Kidney (tissue), 14 donors: Measurements from ENCODE around the gene ACOXL. TPM values are rescaled to one million over a fixed set of nuclear protein-coding genes. Genes with fewer than 3 reads are reported as not detected.

Source experiments
- DNase-seq, 5 donors: peaks; one replicate each; pipeline ENCODE4 v3.0.0-alpha.2; 2013 to 2020
- FAIRE-seq: peaks from 2 replicates; lab custom pipeline; 2012; peaks lifted over from hg19 to GRCh38; lab: Jason Lieb, UNC
- H3K27ac ChIP-seq, 2 donors: one replicate each; pipeline ENCODE4 v1.7.0; 2013; ENCODE audit warnings: low read depth in 2 of 2, low read length in 2 of 2, inconsistent platforms in 1 of 2
- H3K27me3 ChIP-seq: one replicate; pipeline ENCODE4 v1.7.1; 2013; ENCODE audit warnings: low read length, inconsistent platforms; ENCODE audit not compliant: control insufficient read depth, insufficient read depth
- H3K36me3 ChIP-seq, 3 donors: one replicate each; pipeline versions ENCODE4 v1.7.0 to v1.7.1; 2013; ENCODE audit warnings: low read length in 3 of 3, control low read depth in 1 of 3, inconsistent platforms in 1 of 3; ENCODE audit not compliant: insufficient read depth in 3 of 3, control insufficient read depth in 2 of 3
- H3K4me1 ChIP-seq, 3 donors: one replicate each; pipeline versions ENCODE4 v1.7.0 to v1.7.1; 2013; ENCODE audit warnings: low read length in 3 of 3, inconsistent platforms in 1 of 3, low read depth in 1 of 3; ENCODE audit not compliant: control insufficient read depth in 2 of 3, insufficient read depth in 2 of 3
- H3K4me3 ChIP-seq, 3 donors: one replicate each; pipeline versions ENCODE4 v1.7.0 to v1.8.1; 2013; ENCODE audit warnings: low read length in 3 of 3, control low read depth in 1 of 3, inconsistent platforms in 1 of 3
- H3K9ac ChIP-seq, 3 donors: one replicate each; pipeline versions ENCODE4 v1.7.0 to v1.7.1; 2013; ENCODE audit warnings: low read length in 3 of 3, control low read depth in 1 of 3, inconsistent platforms in 1 of 3
- H3K9me3 ChIP-seq, 3 donors: one replicate each; pipeline versions ENCODE4 v1.7.0 to v1.7.1; 2013; ENCODE audit warnings: low read length in 3 of 3, control low read depth in 1 of 3, inconsistent platforms in 1 of 3; ENCODE audit not compliant: control insufficient read depth in 2 of 3, insufficient read depth in 1 of 3
- intact Hi-C: fragments of 100-400 bp; cut with DNase I; formaldehyde crosslinking; loops from one replicate; pipeline ENCODE4 v1.11.1; 2022
- polyA plus RNA-seq: library from polyadenylated mRNA; stranded (reverse); fragments of 350-450 nt; fragmentation: Illumina TruSeq; extraction: RNeasy Lipid Tissue Mini Kit (QIAGEN cat#74804); gene quantifications from one replicate; pipeline ENCODE4 v1.2.3, GENCODE V29; 2014; ENCODE audit warnings: low read depth, low replicate concordance; ENCODE audit not compliant: insufficient read depth
- total RNA-seq: library from RNA; stranded (reverse); fragmentation: NEBNext Ultra II Directional; extraction: Animal tissue kit (Norgen Biotek cat#: 25700); gene quantifications from one replicate; pipeline ENCODE4 v1.2.1, GENCODE V29; 2021
- TF ChIP-seq, protein P1 (sequence below): IDR thresholded peaks from 3 replicates; pipeline ENCODE4 v1.5.1; 2012; ENCODE audit warnings: mild to moderate bottlenecking, moderate library complexity, borderline replicate concordance; ENCODE audit not compliant: insufficient read depth; ENCODE audit errors: extremely low read depth
- donor health status: control.
- donor health status: control.
- donor health status: control.
- donor health status: control.
- donor health status: control.
- donor health status: DM: yes; HTN: yes; CAD: no.
- donor health status: Normal renal cell carcinoma (clear cell type).

The ACOXL gene
- total and polyA plus RNA-seq, 2 donors from 2014 or later: 2.0 TPM; not detected in 1

DNA sequence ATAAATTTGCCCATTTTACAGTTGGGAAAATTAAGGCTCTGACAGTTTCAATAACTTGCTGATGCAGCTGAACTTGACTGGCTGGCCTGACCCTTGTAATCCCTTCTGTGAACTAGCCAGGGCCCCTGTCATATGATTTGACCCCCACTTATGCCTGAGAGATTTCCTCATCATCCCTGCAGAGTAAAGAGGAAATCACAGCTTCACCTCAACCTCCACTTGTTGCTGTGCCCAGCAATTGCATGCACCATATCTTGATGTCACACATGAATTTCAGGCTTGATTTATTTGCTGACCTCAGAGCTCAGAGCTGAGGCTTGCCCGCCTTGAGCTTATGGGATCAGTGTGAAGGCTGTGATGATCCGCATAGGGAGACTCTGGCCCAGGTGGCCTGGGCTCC, 108.1 kb downstream of the ACOXL start:
- Histone ChIP-seq H3K9ac (no peak overlapping the region), H3K9me3 (no peaks in the 10 kb centered on the region), H3K27ac (no peak overlapping the region), H3K36me3 (no peaks in the 10 kb centered on the region), H3K4me3 (no peak overlapping the region), H3K27me3 (no peaks in the 10 kb centered on the region), H3K4me1 (no peaks in the 10 kb centered on the region)
- DNase-seq (no peak), FAIRE-seq (no peak)
- TF ChIP-seq, protein P1, sequence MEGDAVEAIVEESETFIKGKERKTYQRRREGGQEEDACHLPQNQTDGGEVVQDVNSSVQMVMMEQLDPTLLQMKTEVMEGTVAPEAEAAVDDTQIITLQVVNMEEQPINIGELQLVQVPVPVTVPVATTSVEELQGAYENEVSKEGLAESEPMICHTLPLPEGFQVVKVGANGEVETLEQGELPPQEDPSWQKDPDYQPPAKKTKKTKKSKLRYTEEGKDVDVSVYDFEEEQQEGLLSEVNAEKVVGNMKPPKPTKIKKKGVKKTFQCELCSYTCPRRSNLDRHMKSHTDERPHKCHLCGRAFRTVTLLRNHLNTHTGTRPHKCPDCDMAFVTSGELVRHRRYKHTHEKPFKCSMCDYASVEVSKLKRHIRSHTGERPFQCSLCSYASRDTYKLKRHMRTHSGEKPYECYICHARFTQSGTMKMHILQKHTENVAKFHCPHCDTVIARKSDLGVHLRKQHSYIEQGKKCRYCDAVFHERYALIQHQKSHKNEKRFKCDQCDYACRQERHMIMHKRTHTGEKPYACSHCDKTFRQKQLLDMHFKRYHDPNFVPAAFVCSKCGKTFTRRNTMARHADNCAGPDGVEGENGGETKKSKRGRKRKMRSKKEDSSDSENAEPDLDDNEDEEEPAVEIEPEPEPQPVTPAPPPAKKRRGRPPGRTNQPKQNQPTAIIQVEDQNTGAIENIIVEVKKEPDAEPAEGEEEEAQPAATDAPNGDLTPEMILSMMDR: no peak
- intact Hi-C loops: no loop called here

DNA sequence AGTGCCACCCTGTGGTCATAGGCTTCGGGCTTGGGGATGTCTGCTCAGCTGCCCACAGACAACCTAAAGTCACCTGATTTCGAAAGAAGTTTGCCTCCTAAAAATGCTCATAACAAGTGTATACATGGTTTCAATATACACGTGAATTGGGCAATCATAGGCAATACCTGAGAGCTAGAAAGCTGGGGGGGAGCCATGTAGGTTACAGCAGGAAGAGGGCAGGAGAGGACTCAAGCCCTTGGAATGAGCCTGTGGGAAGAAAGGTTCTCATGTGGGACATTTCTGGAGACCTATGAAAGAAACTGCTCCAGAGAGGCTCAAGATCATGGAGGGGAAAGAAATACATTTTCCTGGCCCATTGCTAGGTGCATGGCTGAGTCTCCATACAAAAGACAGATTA, 109.7 kb downstream of the ACOXL start:
- H3K4me3 ChIP-seq: no peak overlapping the region
- H3K27ac ChIP-seq: no peak overlapping the region
- intact Hi-C loops: no loop called here
- H3K9me3 ChIP-seq: no peaks in the 10 kb centered on the region
- FAIRE-seq (no peak), DNase-seq (no peak)
- TF ChIP-seq, protein P1: no peak
- H3K27me3 ChIP-seq: no peaks in the 10 kb centered on the region
- no peaks in the 10 kb centered on the region for H3K4me1 ChIP-seq
- H3K36me3 ChIP-seq: no peaks in the 10 kb centered on the region
- H3K9ac ChIP-seq: no peak overlapping the region

DNA sequence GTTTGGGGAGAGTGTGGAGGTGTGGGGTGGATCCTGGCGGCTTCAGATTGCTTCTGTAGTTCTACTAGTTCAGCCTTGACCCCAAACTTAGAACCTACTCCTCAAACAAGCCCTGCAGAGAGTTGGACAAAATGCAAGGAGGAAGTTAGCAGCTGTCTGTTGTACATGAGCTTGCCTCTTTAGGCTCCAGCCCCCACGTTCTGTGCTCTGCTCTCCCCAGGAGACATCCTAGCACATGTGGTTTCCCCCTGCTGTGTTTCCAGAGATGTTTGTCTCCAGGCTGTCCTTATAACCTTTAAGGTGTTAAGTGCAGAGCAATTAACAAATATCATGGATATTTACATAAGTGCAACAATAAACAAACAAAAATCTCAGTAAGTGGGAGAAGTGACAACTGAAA, 111.1 kb downstream of the ACOXL start:
- DNase-seq: no peak
- intact Hi-C loops: no loop called here
- H3K27me3 ChIP-seq: no peaks in the 10 kb centered on the region
- no peaks in the 10 kb centered on the region for H3K9me3 ChIP-seq
- FAIRE-seq: no peak
- H3K27ac ChIP-seq: no peak overlapping the region
- H3K9ac ChIP-seq: no peak overlapping the region
- no peaks in the 10 kb centered on the region for H3K4me1 ChIP-seq
- TF ChIP-seq, protein P1: no peak
- H3K36me3 ChIP-seq: no peaks in the 10 kb centered on the region
- H3K4me3 ChIP-seq: no peak overlapping the region

GRCh38 chr2:110843959-110844510, 111.7 kb downstream of the ACOXL start:
- no peaks in the 10 kb centered on the region for H3K27me3 ChIP-seq
- no peak for FAIRE-seq
- intact Hi-C loops: no loop called here

More at GRCh38 chr2:110843959-110844510, 111.7 kb downstream of the ACOXL start:
- TF ChIP-seq, protein P1: no peak
- Histone ChIP-seq H3K4me1 (no peaks in the 10 kb centered on the region), H3K4me3 (no peak overlapping the region), H3K36me3 (no peaks in the 10 kb centered on the region), H3K27ac (no peak overlapping the region), H3K9me3 (no peaks in the 10 kb centered on the region), H3K9ac (no peak overlapping the region)
- DNase-seq: peak in 1 of 5 donors; percentile 23
